GM12872 (cell line): ENCODE measurements around the gene LAMA2.

Source experiments
- TF ChIP-seq, protein P1 (sequence below): IDR thresholded peaks from 3 replicates; pipeline ENCODE4 v1.5.1; 2011; ENCODE audit warnings: low read depth, mild to moderate bottlenecking, low read length, moderate library complexity; ENCODE audit not compliant: insufficient read depth

Gene LAMA2

DNA sequence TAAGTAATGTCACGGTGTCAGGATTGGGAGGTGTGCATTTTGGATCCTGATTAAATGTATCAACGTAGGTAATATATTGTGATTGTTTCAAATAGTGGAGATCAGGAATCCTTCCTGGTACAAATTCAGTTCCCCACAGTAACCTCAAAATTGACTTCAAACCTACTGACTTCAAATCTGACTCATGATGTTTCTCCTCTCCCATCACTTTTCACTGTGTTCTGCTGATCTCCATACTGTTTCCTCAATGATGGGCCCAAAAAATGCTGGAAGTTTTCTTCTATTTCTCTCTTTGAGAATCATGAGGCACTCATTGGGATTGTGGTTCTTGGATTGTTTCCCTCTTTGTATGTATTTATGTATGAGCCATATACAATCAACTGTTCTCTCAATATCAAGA lies 35.9 kb downstream of the LAMA2 start:
- TF ChIP-seq, protein P1, sequence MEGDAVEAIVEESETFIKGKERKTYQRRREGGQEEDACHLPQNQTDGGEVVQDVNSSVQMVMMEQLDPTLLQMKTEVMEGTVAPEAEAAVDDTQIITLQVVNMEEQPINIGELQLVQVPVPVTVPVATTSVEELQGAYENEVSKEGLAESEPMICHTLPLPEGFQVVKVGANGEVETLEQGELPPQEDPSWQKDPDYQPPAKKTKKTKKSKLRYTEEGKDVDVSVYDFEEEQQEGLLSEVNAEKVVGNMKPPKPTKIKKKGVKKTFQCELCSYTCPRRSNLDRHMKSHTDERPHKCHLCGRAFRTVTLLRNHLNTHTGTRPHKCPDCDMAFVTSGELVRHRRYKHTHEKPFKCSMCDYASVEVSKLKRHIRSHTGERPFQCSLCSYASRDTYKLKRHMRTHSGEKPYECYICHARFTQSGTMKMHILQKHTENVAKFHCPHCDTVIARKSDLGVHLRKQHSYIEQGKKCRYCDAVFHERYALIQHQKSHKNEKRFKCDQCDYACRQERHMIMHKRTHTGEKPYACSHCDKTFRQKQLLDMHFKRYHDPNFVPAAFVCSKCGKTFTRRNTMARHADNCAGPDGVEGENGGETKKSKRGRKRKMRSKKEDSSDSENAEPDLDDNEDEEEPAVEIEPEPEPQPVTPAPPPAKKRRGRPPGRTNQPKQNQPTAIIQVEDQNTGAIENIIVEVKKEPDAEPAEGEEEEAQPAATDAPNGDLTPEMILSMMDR, result no peak

GRCh38 chr6:128919412-128920180 lies 36.7 kb downstream of the LAMA2 start:
- TF ChIP-seq, protein P1, result no peak

DNA sequence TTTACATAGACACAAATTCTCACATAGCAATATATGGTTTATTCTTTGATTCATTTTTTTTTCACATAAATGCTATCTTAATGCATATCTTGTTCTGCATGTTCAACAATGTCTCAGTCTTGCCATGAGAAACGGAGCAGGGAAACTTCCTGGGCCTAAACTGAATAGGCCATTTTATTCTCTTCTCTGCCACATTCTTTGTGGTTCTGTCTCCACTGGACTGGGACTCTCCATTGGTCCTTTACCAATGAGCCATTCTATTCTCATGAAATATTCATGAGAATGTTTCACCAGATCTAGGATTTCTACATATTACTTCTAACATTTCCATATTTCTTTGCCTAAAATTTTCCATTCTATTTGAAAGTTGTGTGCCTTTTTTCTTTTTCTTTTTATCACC lies 42.8 kb downstream of the LAMA2 start:
- TF ChIP-seq, protein P1, result no peak

DNA sequence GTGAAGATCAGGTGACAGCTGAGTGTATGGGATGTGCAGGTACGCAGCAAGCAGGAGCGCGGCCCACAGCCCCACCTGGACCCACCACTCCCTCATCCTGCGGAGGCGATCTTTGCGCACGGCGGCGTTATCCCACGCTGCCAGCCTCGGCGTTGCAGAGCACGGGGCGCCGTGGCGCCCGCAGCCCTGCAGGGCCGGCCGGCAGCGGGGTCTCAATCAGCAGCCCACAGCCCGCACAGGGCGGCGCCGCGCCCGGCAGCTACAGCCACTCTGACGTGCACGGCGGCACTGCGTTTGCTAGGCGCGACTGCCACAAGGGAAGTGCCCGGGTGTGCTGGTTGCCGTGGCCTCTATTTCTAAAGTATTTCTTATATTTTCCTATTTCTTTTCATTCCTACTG lies 46.9 kb downstream of the LAMA2 start:
- TF ChIP-seq, protein P1, result no peak

- TF ChIP-seq, protein P1, result no peak
Measured at GRCh38 chr6:128930321-128930720, 47.4 kb downstream of the LAMA2 start.

GRCh38 chr6:128932061-128932460 lies 49.1 kb downstream of the LAMA2 start:
- TF ChIP-seq, protein P1, result no peak

DNA sequence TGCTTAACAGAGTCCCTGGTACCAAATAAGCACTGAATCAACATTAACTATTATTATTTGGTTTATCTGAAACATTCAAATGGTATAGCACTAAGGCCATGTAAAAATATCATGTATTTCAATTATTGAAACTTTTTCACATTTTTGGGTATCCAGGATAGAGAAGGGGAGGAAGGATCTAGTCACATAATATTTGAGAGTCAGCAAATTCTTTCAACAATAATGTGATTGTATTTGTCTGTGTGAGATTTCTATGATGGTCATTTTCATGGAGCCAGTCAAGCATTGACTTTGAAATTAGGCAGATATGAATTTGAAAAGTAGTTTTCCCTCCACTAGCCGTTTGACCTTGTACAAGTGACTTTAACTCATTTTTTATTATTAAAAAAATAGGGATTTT lies 67.9 kb downstream of the LAMA2 start:
- TF ChIP-seq, protein P1, result no peak
